IMR-90 (cell line): ENCODE results near the gene DGKG. TPM values are rescaled to one million over a fixed set of nuclear protein-coding genes. Genes with fewer than 3 reads are reported as not detected.

Experiments
- ATAC-seq: fragments of 200-7000 bp; cut with Tn5 transposase; 2 replicates; pipeline ENCODE4 v1.9.1; 2020; ENCODE audit warnings: low read depth, mild to moderate bottlenecking, moderate library complexity
- BruUV-seq: library from RNA; stranded (reverse); fragments of 400-500 nt; replicated peaks from 2 replicates; lab custom pipeline; 2021; lab: Mats Ljungman, UMichigan
- CTCF ChIA-PET: fragments of 300-600 bp; formaldehyde crosslinking; extraction: SDS; loops from one replicate; lab custom pipeline; 2021; ENCODE audit warnings: antibody characterized with exemption; lab: Yijun Ruan, JAX
- POLR2A ChIA-PET: fragments of 300-600 bp; sonication (Branson Sonifier 250); formaldehyde crosslinking; loops from one replicate; lab custom pipeline; 2022; ENCODE audit warnings: antibody characterized with exemption; ENCODE audit not compliant: unreplicated experiment; lab: Charles Lee
- DNase-seq: peaks from one replicate; pipeline ENCODE4 v3.0.0; 2013
- H2AFZ ChIP-seq: replicated peaks from 2 replicates; pipeline ENCODE3; 2013; ENCODE audit warnings: low read length, mild to moderate bottlenecking; ENCODE audit not compliant: poor library complexity
- H2AK5ac ChIP-seq: 2 replicates; pipeline ENCODE4 v1.6.1; 2013; ENCODE audit warnings: low read depth, low read length, inconsistent platforms
- H2AK9ac ChIP-seq: replicated peaks from 2 replicates; pipeline ENCODE3; 2013; ENCODE audit warnings: mild to moderate bottlenecking, low read depth, low read length, moderate library complexity; ENCODE audit not compliant: poor library complexity
- H2BK120ac ChIP-seq: 2 replicates; pipeline ENCODE4 v1.6.1; 2013; ENCODE audit warnings: low read depth, low read length, inconsistent platforms
- H2BK15ac ChIP-seq: 3 replicates; pipeline ENCODE4 v1.6.1; 2013; ENCODE audit warnings: low read depth, low read length, inconsistent platforms
- H2BK20ac ChIP-seq: 2 replicates; pipeline ENCODE4 v1.6.1; 2013; ENCODE audit warnings: low read depth, mild to moderate bottlenecking, inconsistent platforms, low read length, moderate library complexity
- H2BK5ac ChIP-seq: 2 replicates; pipeline ENCODE4 v1.6.1; 2013; ENCODE audit warnings: mild to moderate bottlenecking, low read depth, low read length, inconsistent platforms; ENCODE audit not compliant: poor library complexity, severe bottlenecking
- H3K14ac ChIP-seq: replicated peaks from 2 replicates; pipeline ENCODE4 v1.6.1; 2013; ENCODE audit warnings: low read depth, low read length, inconsistent platforms
- H3K18ac ChIP-seq: 2 replicates; pipeline ENCODE4 v1.6.1; 2013; ENCODE audit warnings: low read depth, low read length, control low read depth
- H3K23ac ChIP-seq: 2 replicates; pipeline ENCODE4 v1.6.1; 2013; ENCODE audit warnings: low read depth, low read length, inconsistent platforms
- H3K27ac ChIP-seq: 2 replicates; pipeline ENCODE4 v1.5.1; 2013; ENCODE audit warnings: mild to moderate bottlenecking, control low read depth, low read length; ENCODE audit not compliant: insufficient read depth
- H3K27me3 ChIP-seq: 2 replicates; pipeline ENCODE4 v1.6.1; 2013; ENCODE audit warnings: low read length; ENCODE audit not compliant: control insufficient read depth, insufficient read depth
- H3K36me3 ChIP-seq: 2 replicates; pipeline ENCODE4 v1.6.1; 2013; ENCODE audit warnings: low read length, mixed read lengths; ENCODE audit not compliant: control insufficient read depth, insufficient read depth
- H3K4ac ChIP-seq: 2 replicates; pipeline ENCODE4 v1.6.1; 2013; ENCODE audit warnings: low read depth, low read length, inconsistent platforms
- H3K4me1 ChIP-seq: 2 replicates; pipeline ENCODE4 v1.6.1; 2013; ENCODE audit warnings: low read length, mixed read lengths; ENCODE audit not compliant: control insufficient read depth, insufficient read depth
- H3K4me2 ChIP-seq: 2 replicates; pipeline ENCODE4 v1.6.1; 2013; ENCODE audit warnings: low read depth, mild to moderate bottlenecking, control low read depth, low read length, moderate library complexity
- H3K4me3 ChIP-seq: 2 replicates; pipeline ENCODE4 v1.5.1; 2013; ENCODE audit warnings: low read depth, mild to moderate bottlenecking, control low read depth, low read length, moderate library complexity; ENCODE audit not compliant: insufficient read depth
- H3K56ac ChIP-seq: 2 replicates; pipeline ENCODE4 v1.6.1; 2013; ENCODE audit warnings: low read length, inconsistent platforms; ENCODE audit not compliant: insufficient read depth; ENCODE audit errors: extremely low read depth
- H3K79me1 ChIP-seq, 2 experiments: 2 replicates each; pipeline ENCODE4 v1.6.1; 2013; ENCODE audit warnings: low read length in 2 of 2, inconsistent platforms in 1 of 2, low read depth in 1 of 2
- H3K9ac ChIP-seq: 2 replicates; pipeline ENCODE4 v1.6.1; 2013; ENCODE audit warnings: low read depth, low read length, control low read depth
- H3K9me1 ChIP-seq: 2 replicates; pipeline ENCODE4 v1.6.1; 2013; ENCODE audit warnings: low read length, inconsistent platforms; ENCODE audit not compliant: insufficient read depth
- H3K9me3 ChIP-seq: 2 replicates; pipeline ENCODE4 v1.6.1; 2013; ENCODE audit warnings: low read length; ENCODE audit not compliant: control insufficient read depth, insufficient read depth
- H4K20me1 ChIP-seq: 2 replicates; pipeline ENCODE4 v1.6.1; 2013; ENCODE audit warnings: low read length, inconsistent platforms; ENCODE audit not compliant: insufficient read depth
- H4K5ac ChIP-seq: 2 replicates; pipeline ENCODE4 v1.6.1; 2013; ENCODE audit warnings: mild to moderate bottlenecking, low read depth, low read length, control low read depth
- H4K8ac ChIP-seq, 2 experiments: 2 replicates each; pipeline ENCODE4 v1.6.1; 2013; ENCODE audit warnings: low read depth in 2 of 2, low read length in 2 of 2, control low read depth in 1 of 2, inconsistent platforms in 1 of 2
- H4K91ac ChIP-seq: 2 replicates; pipeline ENCODE4 v1.6.1; 2013; ENCODE audit warnings: low read depth, low read length, inconsistent platforms; ENCODE audit not compliant: insufficient read depth
- BHLHE40 ChIP-seq: fragments of 150-350 bp; IDR thresholded peaks from 2 replicates; pipeline ENCODE4 v1.6.1; 2016; ENCODE audit warnings: mild to moderate bottlenecking, low read depth, low read length
- CEBPB ChIP-seq: IDR thresholded peaks from 2 replicates; pipeline ENCODE4 v1.6.1; 2012; ENCODE audit warnings: low read depth, low read length, improper control_type of control experiment
- CHD1 ChIP-seq: IDR thresholded peaks from 2 replicates; pipeline ENCODE4 v1.6.1; 2012; ENCODE audit warnings: low read depth, low read length, improper control_type of control experiment
- RCOR1 ChIP-seq: IDR thresholded peaks from 2 replicates; pipeline ENCODE4 v1.6.1; 2012; ENCODE audit warnings: mild to moderate bottlenecking, low read length, improper control_type of control experiment; ENCODE audit not compliant: insufficient replicate concordance
- RFX5 ChIP-seq: IDR thresholded peaks from 2 replicates; pipeline ENCODE4 v1.8.0; 2012; ENCODE audit warnings: low read depth, mild to moderate bottlenecking, low read length, moderate library complexity
- WGBS, 2 experiments: methylation state at CpG; one replicate each; pipeline versions ENCODE4 v1.1.5 to v1.1.7; 2013; ENCODE audit warnings: missing lambda C conversion rate in 2 of 2; ENCODE audit not compliant: insufficient read length in 1 of 2; ENCODE audit errors: extremely low coverage in 2 of 2; 5-methylcytosine and 5-hydroxymethylcytosine counted together
- dilution Hi-C: fragments of 300-500 bp; cut with HindIII; formaldehyde crosslinking; loops from one replicate; pipeline ENCODE4 v1.14.3; 2018; ENCODE audit warnings: low sequenced_read_pairs; ENCODE audit not compliant: unreplicated experiment
- in situ Hi-C: fragments of 300-500 bp; cut with MboI; formaldehyde crosslinking; loops from 3 replicates; pipeline ENCODE4 v1.14.3; 2019; ENCODE audit warnings: low sequenced_read_pairs, inconsistent platforms, mixed read lengths
- intact Hi-C: fragments of 100-400 bp; cut with micrococcal nuclease; formaldehyde crosslinking; loops from 2 replicates; pipeline ENCODE4 v1.10.0; 2022
- polyA plus RNA-seq, 3 experiments: library from polyadenylated mRNA; depleted of rRNA; stranded (reverse); fragments of >200 nt; gene quantifications; 2 replicates each; pipeline ENCODE4 v1.2.3, GENCODE V29; 2012; ENCODE audit warnings: low replicate concordance in 1 of 3
- total RNA-seq: library from RNA; depleted of rRNA; stranded (reverse); fragments of >200 nt; gene quantifications from 2 replicates; pipeline ENCODE4 v1.2.3, GENCODE V29; 2012

Gene DGKG
- total and polyA plus RNA-seq, 2 of the 4 experiments (the other 2 are of a cell fraction), result 1.2 to 4.1 TPM

DNA sequence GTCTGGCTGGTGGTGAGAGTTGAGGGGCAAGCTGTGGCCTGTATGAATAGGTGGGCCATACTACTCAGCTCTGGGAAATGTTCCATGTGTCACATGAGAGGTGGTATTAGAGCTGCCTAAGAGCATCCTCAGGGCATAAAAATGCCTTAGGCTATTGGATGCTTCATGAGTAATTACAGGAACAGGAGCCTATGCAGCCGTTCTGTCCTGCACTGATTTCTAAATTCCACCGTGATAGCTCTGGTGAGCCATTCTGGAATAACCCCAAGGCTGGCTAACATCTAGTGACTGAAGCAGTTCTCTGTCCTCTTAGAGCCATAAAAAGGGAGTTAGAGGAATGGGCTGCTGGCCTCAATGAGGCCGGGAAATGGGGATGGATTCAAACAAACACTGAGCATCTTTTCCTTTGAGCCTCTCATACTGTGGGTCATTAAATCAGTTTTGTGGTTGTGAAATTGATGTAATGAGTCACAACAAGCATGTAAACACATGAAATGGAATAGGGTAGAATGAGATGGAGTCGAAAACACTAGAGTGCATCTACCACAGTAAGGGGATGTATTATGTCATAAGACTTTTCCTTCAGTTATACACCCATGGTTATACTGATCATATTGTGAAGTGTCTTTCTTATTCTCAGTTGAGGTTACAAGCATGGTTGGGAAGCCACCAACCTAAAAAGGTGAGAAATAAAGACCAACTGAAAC lies 41.0 kb downstream of the DGKG start:
- H2BK120ac ChIP-seq, result no peak overlapping the region
- in situ Hi-C loops, result no loop called here
- intact Hi-C loops, result no loop called here
- H3K27me3 ChIP-seq, result no peaks in the 10 kb centered on the region; the same call in none of the 2 replicates
- dilution Hi-C loops, result no loop called here
- no peak overlapping the region for H4K91ac ChIP-seq
- H4K8ac ChIP-seq, result no peak overlapping the region
- no peak overlapping the region for H3K23ac ChIP-seq
- H4K5ac ChIP-seq, result no peak overlapping the region
- H3K9me3 ChIP-seq, result no peaks in the 10 kb centered on the region
- no peak overlapping the region for H2AFZ ChIP-seq
- TF ChIP-seq RCOR1 (no peak), CEBPB (peak; percentile 45; the same call in 1 of the 2 replicates), BHLHE40 (no peak), RFX5 (no peak), CHD1 (no peak)
- H3K4ac ChIP-seq, result no peak overlapping the region
- H3K36me3 ChIP-seq, result no peaks in the 10 kb centered on the region
- H3K27ac ChIP-seq, result no peak overlapping the region
- no peaks in the 10 kb centered on the region for H3K9me1 ChIP-seq
- H4K20me1 ChIP-seq, result no peaks in the 10 kb centered on the region
- 80% methylated on average over 2 of the region's 4 CpGs; no CpG with 5 or more reads in 1 of the 2 experiments for WGBS, 2 experiments
- ATAC-seq (peak; percentile 46), DNase-seq (peak; percentile 13)
- H3K56ac ChIP-seq, result no peak overlapping the region
- no peak overlapping the region for H3K4me2 ChIP-seq
- H3K18ac ChIP-seq, result no peak overlapping the region
- H3K4me1 ChIP-seq, result no peaks in the 10 kb centered on the region
- no TSS peak for BruUV-seq
- H3K9ac ChIP-seq, result no peak overlapping the region
- H2AK5ac ChIP-seq, result no peak overlapping the region
- no peak overlapping the region for H3K4me3 ChIP-seq
- no peak overlapping the region for H3K14ac ChIP-seq
- ChIA-PET POLR2A (no interaction called here), CTCF (no interaction called here)
- H2BK20ac ChIP-seq, result no peak overlapping the region
- no peak overlapping the region for H2AK9ac ChIP-seq
- H3K79me1 ChIP-seq, result no peaks in the 10 kb centered on the region
- no peak overlapping the region for H2BK15ac ChIP-seq
- H2BK5ac ChIP-seq, result no peak overlapping the region
